ENCODE results near the gene LRRC47.

DNA sequence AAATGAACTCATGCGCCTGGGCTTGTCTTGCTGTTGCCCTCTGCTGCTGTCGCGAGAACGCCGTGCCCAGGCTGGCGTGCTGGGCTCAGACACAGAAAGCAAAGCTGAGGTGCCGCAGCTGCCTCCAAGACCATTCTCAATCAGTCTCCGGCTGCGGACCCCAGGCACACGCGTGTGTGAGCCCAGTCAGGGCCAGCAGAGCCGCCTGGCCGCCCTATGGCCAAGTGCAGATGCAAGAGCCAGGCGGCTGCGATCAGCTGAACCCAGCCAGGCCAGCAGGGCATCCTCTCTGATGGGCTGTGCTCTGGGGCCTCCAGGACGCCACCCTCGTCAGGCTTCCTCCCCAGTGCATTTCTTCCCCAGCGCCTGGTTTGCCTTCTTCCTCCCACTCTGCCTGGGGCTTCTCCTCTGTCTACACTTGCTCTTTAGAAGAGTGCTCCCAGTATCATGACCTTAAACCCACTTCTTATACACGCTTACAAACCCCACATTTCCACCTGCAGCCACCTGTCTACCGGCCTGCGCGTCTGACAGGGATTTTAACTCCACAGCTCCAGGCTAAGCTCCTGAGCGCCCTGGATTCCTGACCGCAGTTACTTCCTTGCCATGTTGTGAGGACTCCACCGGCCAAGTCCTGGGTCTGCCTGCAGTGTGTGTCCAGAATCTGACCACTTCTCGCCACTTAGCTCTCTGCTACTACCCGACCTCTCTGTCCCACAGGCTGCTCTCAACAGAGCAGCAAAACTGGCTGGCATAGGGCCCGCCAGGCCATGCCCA is 21.7 kb upstream of the LRRC47 start:
- TF ChIP-seq POLR2A (IDR thresholded peaks at IDR 0.05), result no peak
- no peak for TF ChIP-seq CTCF (IDR thresholded peaks at IDR 0.05)
- TF ChIP-seq POLR2AphosphoS5 (IDR thresholded peaks at IDR 0.05), result no peak
